Cerebellar nuclear complex (tissue), 1 donor: ENCODE data around the gene ACVR1.

Source experiments
- DNase-seq, 2 experiments: peaks; one replicate each; lab custom pipeline; 2025; lab: John Stamatoyannopoulos, UW

Gene ACVR1

DNA sequence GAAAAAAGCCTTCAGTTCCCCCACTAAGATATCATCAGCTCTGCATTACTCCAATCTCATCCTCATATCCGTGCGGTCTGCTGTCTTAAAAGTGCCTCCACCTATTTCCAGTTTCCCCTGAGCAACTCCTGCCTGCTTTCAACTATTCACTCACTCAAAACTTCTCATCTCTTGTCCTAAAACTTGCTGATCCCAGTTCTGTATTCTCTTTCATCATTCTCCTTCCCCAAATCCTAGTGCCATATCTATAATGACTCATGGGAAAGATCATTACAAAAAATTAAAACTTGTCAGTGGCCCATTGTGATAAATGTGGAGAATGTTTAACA, 20.0 kb downstream of the ACVR1 start:
- DNase-seq = no peak

DNA sequence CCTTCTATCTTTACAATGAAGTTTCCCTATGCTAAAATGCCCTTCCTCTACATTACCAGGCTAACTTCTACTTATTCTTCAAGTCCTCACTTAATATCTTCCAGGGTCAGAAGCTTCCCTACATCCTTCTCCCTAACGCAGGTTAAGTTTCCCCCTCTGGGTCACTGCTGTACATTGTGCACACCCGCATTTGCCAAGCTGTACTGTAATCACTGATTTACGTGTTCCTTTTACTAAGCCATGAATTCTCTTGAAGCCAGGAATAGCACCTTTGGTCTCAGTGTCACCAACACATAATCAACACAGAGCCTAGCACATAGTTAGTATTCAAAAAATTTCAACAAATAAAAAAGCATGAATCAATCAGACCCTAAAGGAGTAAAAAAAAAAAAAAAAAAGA, 22.3 kb downstream of the ACVR1 start:
- DNase-seq = no peak

DNA sequence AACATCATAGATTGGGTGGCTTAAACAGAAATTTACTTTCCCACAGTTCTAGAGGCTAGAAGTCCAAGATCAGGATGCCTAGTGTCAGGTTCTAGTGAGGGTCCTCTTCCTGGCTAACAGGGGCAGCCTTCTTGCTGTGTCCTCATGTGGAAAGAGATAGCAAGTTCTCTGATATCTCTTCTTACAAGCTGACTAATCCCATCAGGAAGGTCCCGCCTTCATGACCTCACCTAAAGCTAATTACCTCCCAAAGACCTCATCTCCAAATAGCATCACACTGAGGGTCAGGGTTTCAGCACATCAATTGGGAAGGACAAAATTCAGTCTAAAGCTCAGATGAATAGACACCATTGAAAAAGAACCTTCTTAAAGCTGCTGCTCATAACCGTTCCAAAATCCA, 22.9 kb downstream of the ACVR1 start:
- no peak for DNase-seq

DNA sequence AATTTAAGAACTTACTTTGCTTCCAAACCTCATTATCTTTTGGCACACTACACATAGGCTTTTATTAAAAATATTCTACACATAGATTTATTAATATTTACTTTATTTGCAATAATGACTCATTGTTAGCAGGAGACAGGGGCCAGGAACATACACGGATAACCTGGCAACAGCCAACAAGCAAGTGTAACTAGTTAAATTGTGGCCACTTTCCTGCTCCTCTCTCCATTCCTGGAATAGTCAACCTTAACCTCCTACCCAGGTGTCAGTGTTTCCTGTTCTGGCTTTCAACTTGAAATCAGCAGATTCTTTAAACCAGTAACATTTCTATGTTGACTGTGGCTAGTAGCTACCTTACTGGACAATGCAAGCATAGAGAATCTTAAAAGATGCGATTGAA, 26.5 kb downstream of the ACVR1 start:
- DNase-seq = no peak

DNA sequence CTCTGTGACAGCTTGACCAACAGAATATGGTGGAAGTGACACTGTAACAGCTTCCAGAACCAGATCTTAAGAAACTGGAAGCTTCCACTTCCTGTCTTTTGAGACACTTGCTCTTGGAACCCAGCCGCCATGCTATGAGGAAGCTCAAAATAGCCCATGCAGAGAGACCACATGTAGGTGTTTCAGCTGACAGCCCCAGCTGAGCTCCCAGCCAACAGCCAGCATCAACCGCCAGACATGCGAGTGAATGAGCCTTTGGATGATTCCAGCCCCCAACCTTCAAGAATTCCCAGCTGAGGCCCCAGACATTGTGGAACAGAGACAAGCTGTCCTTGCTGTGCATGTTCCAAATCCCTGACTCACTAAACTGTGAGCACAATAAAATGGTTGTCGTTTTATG, 27.9 kb downstream of the ACVR1 start:
- no peak for DNase-seq

DNA sequence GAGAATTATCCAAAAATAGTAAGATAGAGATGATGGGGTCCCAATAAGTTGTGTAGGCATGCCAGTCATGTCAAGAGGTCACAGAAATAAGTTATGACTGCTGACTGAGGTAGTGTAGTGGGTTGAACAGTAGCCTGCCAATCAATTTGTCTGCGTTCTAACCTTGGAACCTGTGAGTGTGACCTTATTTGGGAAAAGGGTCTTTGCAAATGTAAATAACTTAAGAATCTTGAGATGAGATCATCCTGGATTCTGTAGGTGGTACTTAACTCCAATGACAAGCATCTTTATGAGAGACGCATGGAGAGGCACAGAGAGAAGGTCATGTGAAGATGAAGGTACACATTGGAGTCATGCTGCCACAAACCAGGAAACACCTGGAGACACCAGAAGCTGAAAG, 31.0 kb downstream of the ACVR1 start:
- no peak for DNase-seq

DNA sequence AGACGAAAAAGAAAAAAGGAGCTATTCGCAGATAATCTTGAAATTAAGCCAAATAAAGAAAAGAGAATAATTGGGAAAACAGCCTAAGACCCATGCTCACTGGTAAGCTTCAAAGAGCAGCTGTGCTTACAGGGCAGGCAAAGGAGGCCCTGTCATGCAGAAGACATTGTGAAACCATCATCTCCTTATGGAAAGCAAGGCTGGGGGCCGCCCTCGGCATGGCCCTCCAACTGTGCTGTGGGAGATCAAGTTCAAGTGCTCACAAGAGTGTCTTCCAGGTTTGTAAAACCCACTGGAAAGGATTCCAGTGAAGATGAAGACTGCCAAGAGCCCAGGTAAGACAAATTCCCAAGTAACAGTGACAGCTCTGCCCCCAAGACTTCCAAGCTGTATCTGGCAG, 32.2 kb downstream of the ACVR1 start:
- no peak for DNase-seq

DNA sequence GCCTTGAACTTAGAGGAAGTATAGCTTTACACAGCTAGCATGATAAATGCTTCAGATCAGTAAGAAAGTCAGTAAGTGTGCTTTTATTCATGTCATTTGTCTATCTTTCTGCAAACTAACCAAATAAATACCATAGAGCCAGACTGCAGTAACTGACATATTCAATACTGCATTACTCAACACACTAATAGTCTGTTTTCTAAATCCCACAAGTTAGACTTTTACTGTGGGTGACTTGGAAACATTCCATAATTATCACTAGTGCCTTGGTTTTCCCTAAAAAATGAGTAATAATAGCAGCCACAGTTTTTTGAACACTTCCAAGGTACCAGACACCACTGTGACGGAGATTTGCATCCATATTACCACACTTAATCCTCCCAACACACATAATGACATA, 33.0 kb downstream of the ACVR1 start:
- no peak for DNase-seq

DNA sequence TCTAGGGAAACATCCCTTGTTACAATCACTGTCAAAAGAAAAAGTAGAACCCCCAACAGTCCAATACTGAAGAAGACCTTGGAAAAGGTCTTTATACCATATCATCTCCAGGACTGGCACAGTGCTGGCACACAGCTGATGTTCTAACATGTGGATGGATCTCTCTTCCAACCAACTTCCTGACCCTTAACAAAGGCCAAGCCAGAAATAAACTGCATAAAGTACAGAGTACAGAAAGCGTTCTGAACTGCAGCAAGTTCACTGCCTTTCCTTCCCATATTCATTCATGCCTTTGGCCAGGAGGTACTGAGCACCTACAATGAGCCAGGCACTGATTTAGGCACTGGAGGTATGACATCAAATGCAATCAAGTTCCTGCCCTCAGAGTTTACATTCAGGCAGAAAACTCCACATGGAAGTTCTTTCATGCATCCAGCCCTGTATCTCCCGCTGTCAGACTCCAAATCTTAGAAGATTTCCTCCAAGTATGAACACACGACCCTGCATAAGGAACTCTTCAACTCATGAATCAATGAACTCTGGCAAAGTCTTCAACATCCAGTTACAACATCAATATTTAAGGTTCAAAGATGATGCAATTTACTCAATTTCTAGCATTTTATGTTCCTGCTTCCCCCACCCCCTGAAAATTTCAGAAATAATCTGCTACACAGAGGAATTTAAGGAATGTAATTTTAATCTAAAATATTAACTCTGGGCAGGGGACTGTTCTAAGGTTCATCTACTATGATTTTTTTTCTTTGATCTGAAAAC, 33.8 kb downstream of the ACVR1 start:
- DNase-seq = no peak

DNA sequence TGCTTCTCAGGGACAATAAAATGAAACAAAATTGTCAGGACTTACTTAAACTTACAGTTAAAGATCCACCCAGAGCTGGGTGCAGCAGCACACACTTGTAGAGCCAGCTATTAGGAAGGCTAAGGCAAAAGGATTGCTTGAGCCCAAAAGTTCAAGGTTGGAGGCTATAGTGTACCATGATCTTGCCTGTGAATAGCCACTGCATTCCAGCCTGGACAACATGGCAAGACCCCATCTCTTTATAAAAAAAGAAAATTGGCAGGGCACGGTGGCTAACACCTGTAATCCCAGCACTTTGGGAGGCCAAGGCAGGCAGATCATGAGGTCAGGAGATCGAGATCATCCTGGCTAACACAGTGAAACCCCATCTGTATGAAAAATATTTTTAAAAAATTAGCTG, 34.6 kb downstream of the ACVR1 start:
- DNase-seq = no peak

DNA sequence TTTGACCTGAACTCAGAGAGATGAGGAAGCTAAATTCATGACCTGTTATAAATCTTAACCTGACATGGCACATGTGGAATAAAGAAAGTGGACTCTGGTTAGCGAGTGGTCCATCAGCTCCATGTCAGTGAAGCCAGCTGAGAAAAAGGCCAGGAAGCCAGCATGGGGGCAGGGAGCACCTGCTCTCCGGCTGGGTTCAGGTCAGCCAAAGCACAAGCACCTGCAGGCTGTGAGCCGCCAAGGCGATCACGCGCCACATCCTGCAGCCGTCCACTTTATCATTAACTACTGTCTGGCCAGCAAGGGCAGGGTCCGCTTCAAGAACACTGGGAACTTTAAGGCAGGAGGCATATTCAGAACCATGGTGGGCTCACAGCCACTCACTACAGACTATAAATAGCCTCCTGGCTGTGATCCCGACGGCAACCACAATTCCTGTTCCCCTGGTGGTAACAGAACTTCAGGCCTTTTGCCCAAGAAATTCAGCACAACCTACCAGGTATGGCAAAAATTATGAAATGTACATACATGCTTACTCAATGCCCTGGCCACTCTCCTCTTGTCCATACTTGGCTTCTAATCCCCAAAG, 35.5 kb downstream of the ACVR1 start:
- peak in 1 of 2 experiments; percentile 46 for DNase-seq

DNA sequence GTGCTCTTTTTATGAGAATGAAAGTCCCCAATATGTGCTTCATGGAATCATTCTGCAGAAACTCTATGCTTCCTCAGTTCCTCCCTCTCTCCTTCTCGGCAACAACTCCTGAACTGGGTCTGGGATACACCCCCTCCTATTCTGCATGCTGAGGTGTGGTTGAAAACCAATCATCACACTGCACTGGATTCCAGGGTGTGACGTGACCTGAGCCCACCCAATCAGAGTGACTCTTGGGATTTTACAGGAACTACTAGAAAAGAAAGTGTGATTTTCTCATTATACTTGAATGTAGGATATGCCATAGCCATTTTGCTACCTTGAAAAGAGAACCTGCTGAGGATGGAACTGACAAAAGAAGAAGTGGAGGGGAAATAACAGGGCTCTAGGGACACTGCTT, 36.3 kb downstream of the ACVR1 start:
- no peak for DNase-seq

DNA sequence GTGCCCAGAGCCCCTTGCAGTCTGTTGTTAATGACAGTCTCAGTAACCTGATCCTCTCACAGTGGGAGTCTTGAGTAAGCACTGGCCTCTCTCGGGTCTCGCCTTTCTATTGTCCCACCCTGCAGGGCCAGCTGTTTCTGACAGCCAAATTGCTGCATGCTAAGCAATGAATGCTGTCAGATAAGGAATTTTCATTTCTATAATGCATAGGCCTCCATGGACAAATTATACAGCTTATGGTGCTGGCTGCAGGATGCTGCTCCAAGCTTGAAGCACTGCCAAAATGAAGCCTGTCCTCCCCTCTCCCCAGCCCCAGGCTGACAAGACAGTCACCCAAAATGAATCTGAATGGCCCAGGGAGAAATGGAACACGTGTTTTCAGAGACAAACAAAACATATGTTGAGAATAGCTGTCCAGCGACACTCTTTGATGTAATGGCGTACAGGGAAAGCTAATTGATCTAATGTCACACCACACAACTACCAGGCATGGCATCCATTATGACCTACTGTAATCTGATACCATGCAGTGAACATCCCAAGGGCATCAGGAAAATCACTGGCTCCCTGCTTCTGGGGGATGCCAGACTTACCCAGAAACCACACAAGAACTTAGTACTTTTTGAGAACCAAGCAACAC, 36.8 kb downstream of the ACVR1 start:
- DNase-seq = no peak

DNA sequence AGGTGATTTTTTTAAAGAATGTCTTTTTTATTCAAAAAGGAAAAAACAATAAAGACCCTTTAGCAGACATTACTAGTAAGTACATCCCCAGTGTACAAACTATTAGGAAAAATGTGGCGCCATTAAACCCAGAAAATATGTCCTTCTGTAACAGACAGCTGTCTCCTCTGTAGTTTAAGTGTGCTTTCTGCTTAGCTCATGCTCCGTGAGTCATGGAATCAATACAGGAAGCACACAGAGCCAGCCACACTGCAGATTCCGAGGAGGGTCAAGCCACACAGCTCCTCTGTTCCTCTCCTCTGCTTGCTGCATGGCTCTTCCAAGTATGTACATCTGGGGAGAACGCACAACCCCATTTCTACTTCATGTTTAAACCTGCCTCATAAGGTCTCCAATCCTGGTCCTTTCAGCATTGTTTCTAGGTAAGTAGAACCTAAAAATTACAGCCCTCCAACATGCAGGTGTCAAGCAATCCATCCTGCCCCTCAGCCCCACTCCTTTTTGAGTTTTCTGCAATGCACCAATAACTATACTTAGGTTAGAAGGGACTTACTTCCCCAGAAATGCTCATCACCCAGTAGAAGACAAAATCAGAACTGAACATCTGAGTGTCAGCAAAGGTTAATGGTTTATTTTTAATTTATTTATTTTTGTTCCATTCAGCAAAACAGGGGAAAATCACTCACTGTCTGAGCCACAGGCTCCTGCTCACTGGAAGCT, 37.5 kb downstream of the ACVR1 start:
- no peak for DNase-seq

DNA sequence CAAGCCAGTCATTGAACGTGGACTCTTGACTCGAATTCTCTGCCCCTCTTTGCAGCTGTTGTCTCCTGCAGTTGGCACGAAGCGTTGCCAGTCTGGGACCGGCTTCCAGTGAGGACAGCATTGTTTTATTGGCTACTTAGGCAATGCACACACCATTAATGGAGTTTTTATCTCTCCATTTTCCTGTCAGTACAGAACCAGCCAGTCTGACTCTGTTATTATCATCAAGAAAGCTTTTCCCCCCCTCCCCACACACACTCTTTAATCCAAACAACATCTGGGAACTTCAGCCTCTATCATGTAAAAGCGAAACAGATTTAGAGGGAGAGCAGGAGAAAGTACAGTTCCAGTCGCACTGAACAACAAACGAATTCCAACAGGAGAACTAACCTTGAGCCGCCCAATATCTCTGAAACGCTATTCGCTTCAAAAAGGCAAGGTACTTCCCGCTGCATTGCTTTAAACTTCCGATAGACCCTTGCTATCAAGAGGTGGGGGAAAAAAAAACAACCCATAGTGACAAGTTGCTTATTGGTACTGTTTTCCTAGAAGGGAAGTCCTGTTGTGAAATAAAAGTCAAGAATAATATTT, 38.2 kb downstream of the ACVR1 start:
- DNase-seq = no peak

DNA sequence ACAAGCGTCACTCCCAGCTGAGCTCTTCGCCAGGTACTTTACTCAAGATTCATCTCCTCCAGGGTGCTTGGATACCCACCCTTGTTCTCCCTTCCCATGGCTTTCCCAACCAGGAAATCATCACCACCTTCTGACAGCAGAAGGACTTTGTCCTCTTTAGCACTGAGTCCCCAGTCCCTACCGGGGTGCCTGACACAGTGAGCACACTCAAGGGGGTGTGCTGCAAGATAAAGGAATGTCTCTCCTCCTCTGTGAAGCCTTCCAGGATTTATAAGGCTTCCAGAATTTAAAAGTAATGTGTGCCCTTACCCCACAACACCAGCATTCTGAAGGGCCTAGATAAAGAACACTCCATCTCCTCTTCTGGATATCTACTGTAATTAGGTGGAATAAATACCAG, 39.6 kb downstream of the ACVR1 start:
- no peak for DNase-seq

DNA sequence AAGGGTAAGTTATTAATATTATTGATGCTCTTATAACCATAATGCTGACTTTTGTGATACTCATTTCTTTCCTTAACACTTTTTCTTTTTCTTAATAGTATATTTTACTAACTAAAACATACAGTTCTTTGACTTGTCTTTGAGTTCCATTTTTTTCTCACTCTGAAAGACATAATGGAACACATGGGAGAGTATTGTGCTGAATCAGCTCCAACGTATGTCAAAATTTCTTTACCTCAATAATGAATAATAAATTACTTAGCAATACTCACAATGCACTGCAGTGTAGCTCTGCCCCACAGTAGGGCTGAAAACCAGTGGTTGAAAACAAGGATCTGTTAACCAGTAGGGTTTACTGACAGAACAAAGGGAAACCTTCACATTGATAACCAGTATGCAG, 40.7 kb downstream of the ACVR1 start:
- no peak for DNase-seq

DNA sequence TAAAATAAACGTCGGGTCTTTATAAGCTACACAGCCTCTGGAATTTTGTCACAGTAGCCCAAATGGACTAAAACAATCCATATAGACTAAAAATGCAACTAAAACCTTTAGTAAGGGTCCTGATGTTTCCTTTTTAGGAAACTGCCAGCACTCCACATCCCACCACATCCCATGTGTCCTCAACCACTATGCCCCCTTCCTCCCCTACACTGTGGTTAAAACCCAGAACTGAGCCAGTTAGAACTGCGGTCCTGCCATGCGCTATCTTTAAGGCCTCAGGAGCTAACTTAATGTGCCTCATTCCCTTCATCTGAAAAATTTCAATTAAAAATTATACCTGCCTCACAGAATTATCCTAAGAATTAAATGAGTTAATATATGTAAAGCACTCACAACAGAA, 41.1 kb downstream of the ACVR1 start:
- DNase-seq = no peak

DNA sequence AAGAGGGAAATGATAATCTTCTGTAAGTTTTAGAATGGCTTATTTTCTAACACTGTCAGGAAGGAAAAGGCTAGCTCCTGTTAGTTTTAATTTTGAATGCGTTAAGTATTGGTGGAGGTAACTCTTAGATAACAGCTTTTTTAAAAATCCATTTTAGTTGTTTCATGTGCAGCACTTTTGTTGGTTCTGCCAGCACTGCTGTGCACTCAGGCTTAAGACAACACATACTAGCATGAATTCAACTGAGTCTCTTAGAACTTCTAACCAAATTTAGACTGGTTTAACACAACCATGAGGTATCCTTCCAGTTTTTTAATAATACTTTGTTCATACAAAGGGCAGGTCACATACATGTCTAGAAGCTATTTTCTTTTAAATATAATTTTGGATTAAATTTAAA, 42.4 kb downstream of the ACVR1 start:
- DNase-seq = no peak

DNA sequence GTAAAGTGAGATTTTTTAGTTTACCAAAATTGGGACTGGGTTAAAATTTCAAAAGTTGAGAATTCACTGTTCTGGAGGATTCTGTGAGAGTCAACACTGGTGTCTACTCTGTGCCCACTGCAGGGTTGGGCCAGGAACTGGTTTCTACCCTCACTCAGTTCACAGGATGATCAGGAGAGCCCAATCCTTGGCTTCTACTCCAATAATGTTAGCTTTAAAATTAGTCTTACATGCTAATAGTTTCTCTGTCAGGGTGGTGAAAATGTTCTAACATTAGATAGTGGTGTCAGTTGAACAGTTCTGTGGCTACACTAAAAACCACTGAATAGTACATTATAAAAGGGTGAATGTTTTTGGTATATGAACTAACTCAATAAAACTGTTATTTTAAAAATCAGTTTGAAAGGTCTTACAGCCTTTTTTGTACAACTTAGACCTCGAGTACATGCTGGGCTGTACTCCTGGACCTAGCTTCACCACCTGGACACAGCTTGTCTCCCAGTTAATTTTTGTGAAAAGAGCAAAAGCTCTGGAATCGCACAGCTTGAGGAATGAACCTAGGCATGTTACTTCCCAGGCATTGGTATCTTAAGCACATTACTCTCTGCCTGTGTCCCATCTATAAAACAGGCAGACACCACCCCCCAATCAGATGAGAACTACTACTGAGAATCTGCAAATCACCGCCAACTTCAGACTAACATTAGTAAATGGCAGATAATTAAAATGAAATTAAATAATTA, 44.4 kb downstream of the ACVR1 start:
- DNase-seq = no peak

DNA sequence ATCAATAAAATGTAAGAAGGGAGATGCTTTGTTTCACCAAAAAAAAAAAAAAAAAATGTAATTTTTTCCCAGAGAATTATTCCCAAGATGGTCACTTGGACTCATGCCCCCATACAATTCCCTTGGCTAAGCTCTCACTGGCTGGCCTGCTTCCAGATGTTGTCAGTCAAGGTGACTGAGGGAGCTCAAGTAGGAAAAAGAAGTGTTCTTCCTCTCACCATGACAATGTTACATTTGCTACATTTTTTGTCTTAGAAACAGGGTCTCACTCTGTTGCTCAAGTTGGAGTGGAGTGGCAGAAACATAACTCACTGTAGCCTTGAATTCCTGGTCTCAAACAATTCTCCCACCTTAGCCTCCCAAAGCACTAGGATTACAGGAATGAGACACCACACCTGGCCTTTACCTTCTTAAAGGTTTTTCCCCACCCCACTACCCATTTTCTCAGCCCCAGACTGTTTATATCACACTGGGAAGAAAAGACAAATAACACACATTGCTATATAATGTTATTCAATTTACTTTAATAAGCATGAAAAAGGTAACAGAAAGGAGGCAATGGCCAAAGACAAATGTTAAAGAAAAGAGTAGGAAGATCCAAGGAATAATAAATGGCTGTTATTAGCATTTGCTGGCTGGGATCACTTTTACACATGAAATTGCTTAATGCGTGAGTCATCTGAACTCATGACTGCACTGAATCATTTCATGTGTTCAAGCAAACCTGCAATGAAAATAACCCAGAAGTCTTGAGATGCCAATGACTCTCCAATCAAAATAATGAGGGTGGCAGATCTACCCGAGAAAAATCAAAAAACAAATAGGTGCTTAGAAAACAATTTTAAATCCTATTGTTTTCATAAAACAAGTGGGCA, 45.2 kb downstream of the ACVR1 start:
- DNase-seq = no peak
